K562 (cell line): ENCODE data around the gene MRPL16.

Source experiments
- ZNF143 ChIP-seq: sonication (generic); formaldehyde crosslinking; IDR thresholded peaks from 2 replicates; pipeline ENCODE4 v1.9.0; 2022; ENCODE audit warnings: mild to moderate bottlenecking, missing genetic modification reagents
- TF ChIP-seq, protein P1 (sequence below), 2 experiments: fragments of 450-650 bp; conservative IDR thresholded peaks; 2 replicates each; pipeline ENCODE4 v1.6.1; 2017; ENCODE audit warnings: mild to moderate bottlenecking in 2 of 2, moderate library complexity in 2 of 2
- TF ChIP-seq, protein P2 (sequence below), 2 experiments: IDR thresholded peaks; 2 replicates each; pipeline ENCODE4 v1.6.1; 2011; ENCODE audit warnings: borderline replicate concordance in 1 of 2, control low read depth in 1 of 2, low read depth in 1 of 2, low read length in 1 of 2, mild to moderate bottlenecking in 1 of 2, mixed read lengths in 1 of 2, moderate library complexity in 1 of 2; ENCODE audit not compliant: insufficient read depth in 1 of 2, insufficient read length in 1 of 2, poor library complexity in 1 of 2, severe bottlenecking in 1 of 2; ENCODE audit errors: extremely low read depth in 1 of 2
- TF ChIP-seq, protein P3 (sequence below): sonication (generic); formaldehyde crosslinking; IDR thresholded peaks from 2 replicates; pipeline ENCODE4 v1.8.0; 2022; ENCODE audit warnings: mild to moderate bottlenecking, missing genetic modification reagents

- TF ChIP-seq, protein P1, sequence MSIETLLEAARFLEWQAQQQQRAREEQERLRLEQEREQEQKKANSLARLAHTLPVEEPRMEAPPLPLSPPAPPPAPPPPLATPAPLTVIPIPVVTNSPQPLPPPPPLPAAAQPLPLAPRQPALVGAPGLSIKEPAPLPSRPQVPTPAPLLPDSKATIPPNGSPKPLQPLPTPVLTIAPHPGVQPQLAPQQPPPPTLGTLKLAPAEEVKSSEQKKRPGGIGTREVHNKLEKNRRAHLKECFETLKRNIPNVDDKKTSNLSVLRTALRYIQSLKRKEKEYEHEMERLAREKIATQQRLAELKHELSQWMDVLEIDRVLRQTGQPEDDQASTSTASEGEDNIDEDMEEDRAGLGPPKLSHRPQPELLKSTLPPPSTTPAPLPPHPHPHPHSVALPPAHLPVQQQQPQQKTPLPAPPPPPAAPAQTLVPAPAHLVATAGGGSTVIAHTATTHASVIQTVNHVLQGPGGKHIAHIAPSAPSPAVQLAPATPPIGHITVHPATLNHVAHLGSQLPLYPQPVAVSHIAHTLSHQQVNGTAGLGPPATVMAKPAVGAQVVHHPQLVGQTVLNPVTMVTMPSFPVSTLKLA (conservative IDR thresholded peaks at IDR 0.05) = no peak
- TF ChIP-seq, protein P2, sequence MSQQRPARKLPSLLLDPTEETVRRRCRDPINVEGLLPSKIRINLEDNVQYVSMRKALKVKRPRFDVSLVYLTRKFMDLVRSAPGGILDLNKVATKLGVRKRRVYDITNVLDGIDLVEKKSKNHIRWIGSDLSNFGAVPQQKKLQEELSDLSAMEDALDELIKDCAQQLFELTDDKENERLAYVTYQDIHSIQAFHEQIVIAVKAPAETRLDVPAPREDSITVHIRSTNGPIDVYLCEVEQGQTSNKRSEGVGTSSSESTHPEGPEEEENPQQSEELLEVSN (IDR thresholded peaks at IDR 0.05; ENCODE audit: borderline replicate concordance in 1 of 2, extremely low read depth in 1 of 2, insufficient read depth in 1 of 2, insufficient read length in 1 of 2, low read depth in 1 of 2, low read length in 1 of 2, poor library complexity in 1 of 2, severe bottlenecking in 1 of 2) = no peak
- TF ChIP-seq ZNF143 = no peak
- TF ChIP-seq, protein P3, sequence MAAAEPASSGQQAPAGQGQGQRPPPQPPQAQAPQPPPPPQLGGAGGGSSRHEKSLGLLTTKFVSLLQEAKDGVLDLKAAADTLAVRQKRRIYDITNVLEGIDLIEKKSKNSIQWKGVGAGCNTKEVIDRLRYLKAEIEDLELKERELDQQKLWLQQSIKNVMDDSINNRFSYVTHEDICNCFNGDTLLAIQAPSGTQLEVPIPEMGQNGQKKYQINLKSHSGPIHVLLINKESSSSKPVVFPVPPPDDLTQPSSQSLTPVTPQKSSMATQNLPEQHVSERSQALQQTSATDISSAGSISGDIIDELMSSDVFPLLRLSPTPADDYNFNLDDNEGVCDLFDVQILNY (CRISPR knock-in tag) = no peak
Observed at GRCh38 chr11:59773083-59773440, 37.5 kb downstream of the MRPL16 start.
